Kidney (tissue), 14 donors: ENCODE data around the gene OTULIN. TPM values are rescaled to one million over a fixed set of nuclear protein-coding genes. Genes with fewer than 3 reads are reported as not detected.

ENCODE experiments used
- DNase-seq, 5 donors: peaks; one replicate each; pipeline ENCODE4 v3.0.0-alpha.2; 2013 to 2020
- FAIRE-seq: peaks from 2 replicates; lab custom pipeline; 2012; peaks lifted over from hg19 to GRCh38; lab: Jason Lieb, UNC
- H3K27ac ChIP-seq, 2 donors: one replicate each; pipeline ENCODE4 v1.7.0; 2013; ENCODE audit warnings: low read depth in 2 of 2, low read length in 2 of 2, inconsistent platforms in 1 of 2
- H3K27me3 ChIP-seq: one replicate; pipeline ENCODE4 v1.7.1; 2013; ENCODE audit warnings: low read length, inconsistent platforms; ENCODE audit not compliant: control insufficient read depth, insufficient read depth
- H3K36me3 ChIP-seq, 3 donors: one replicate each; pipeline versions ENCODE4 v1.7.0 to v1.7.1; 2013; ENCODE audit warnings: low read length in 3 of 3, control low read depth in 1 of 3, inconsistent platforms in 1 of 3; ENCODE audit not compliant: insufficient read depth in 3 of 3, control insufficient read depth in 2 of 3
- H3K4me1 ChIP-seq, 3 donors: one replicate each; pipeline versions ENCODE4 v1.7.0 to v1.7.1; 2013; ENCODE audit warnings: low read length in 3 of 3, inconsistent platforms in 1 of 3, low read depth in 1 of 3; ENCODE audit not compliant: control insufficient read depth in 2 of 3, insufficient read depth in 2 of 3
- H3K4me3 ChIP-seq, 3 donors: one replicate each; pipeline versions ENCODE4 v1.7.0 to v1.8.1; 2013; ENCODE audit warnings: low read length in 3 of 3, control low read depth in 1 of 3, inconsistent platforms in 1 of 3
- H3K9ac ChIP-seq, 3 donors: one replicate each; pipeline versions ENCODE4 v1.7.0 to v1.7.1; 2013; ENCODE audit warnings: low read length in 3 of 3, control low read depth in 1 of 3, inconsistent platforms in 1 of 3
- H3K9me3 ChIP-seq, 3 donors: one replicate each; pipeline versions ENCODE4 v1.7.0 to v1.7.1; 2013; ENCODE audit warnings: low read length in 3 of 3, control low read depth in 1 of 3, inconsistent platforms in 1 of 3; ENCODE audit not compliant: control insufficient read depth in 2 of 3, insufficient read depth in 1 of 3
- CTCF ChIP-seq: IDR thresholded peaks from 3 replicates; pipeline ENCODE4 v1.5.1; 2012; ENCODE audit warnings: mild to moderate bottlenecking, moderate library complexity, borderline replicate concordance; ENCODE audit not compliant: insufficient read depth; ENCODE audit errors: extremely low read depth
- intact Hi-C: fragments of 100-400 bp; cut with DNase I; formaldehyde crosslinking; loops from one replicate; pipeline ENCODE4 v1.11.1; 2022
- polyA plus RNA-seq: library from polyadenylated mRNA; stranded (reverse); fragments of 350-450 nt; fragmentation: Illumina TruSeq; extraction: RNeasy Lipid Tissue Mini Kit (QIAGEN cat#74804); gene quantifications from one replicate; pipeline ENCODE4 v1.2.3, GENCODE V29; 2014; ENCODE audit warnings: low read depth, low replicate concordance; ENCODE audit not compliant: insufficient read depth
- total RNA-seq: library from RNA; stranded (reverse); fragmentation: NEBNext Ultra II Directional; extraction: Animal tissue kit (Norgen Biotek cat#: 25700); gene quantifications from one replicate; pipeline ENCODE4 v1.2.1, GENCODE V29; 2021
- donor health status: control.
- donor health status: control.
- donor health status: control.
- donor health status: control.
- donor health status: control.
- donor health status: DM: yes; HTN: yes; CAD: no.
- donor health status: Normal renal cell carcinoma (clear cell type).

Gene OTULIN
- total and polyA plus RNA-seq, 2 donors from 2014 or later: 9.0 to 28.4 TPM

- no peak for DNase-seq
- Histone ChIP-seq H3K36me3 (peaks cover 12 to 58% (median 26%) of the 10 kb centered on the region in 3 donors), H3K9me3 (peaks cover 0 to 8% (median 2%) of the 10 kb centered on the region in 3 donors), H3K4me1 (no peaks in the 10 kb centered on the region), H3K4me3 (no peak overlapping the region), H3K9ac (no peak overlapping the region), H3K27me3 (no peaks in the 10 kb centered on the region), H3K27ac (no peak overlapping the region)
- no peak for TF ChIP-seq CTCF
- intact Hi-C loops: no loop called here
- FAIRE-seq: no peak
Measured at GRCh38 chr5:14686517-14686916, 22.0 kb downstream of the OTULIN start.

GRCh38 chr5:14687023-14687665 is 22.6 kb downstream of the OTULIN start:
- peaks cover 0 to 8% (median 2%) of the 10 kb centered on the region in 3 donors for H3K9me3 ChIP-seq
- no peaks in the 10 kb centered on the region for H3K27me3 ChIP-seq
- FAIRE-seq: no peak
- no peaks in the 10 kb centered on the region for H3K4me1 ChIP-seq
- no peak overlapping the region for H3K9ac ChIP-seq
- peaks cover 12 to 56% (median 23%) of the 10 kb centered on the region in 3 donors for H3K36me3 ChIP-seq
- no peak for DNase-seq
- no peak overlapping the region for H3K27ac ChIP-seq
- TF ChIP-seq CTCF: no peak
- intact Hi-C loops: no loop called here
- H3K4me3 ChIP-seq: no peak overlapping the region

- no peak overlapping the region for H3K4me3 ChIP-seq
- H3K9me3 ChIP-seq: peaks cover 0 to 8% (median 2%) of the 10 kb centered on the region in 3 donors
- no peak overlapping the region for H3K27ac ChIP-seq
- intact Hi-C loops: no loop called here
- FAIRE-seq (no peak), DNase-seq (no peak)
- H3K36me3 ChIP-seq: peaks cover 11 to 71% (median 36%) of the 10 kb centered on the region in 3 donors
- H3K27me3 ChIP-seq: no peaks in the 10 kb centered on the region
- no peak overlapping the region for H3K9ac ChIP-seq
- no peaks in the 10 kb centered on the region for H3K4me1 ChIP-seq
- no peak for TF ChIP-seq CTCF
Measured at GRCh38 chr5:14693070-14693469, 28.6 kb downstream of the OTULIN start.
